Activated T-cell treated with anti-CD3 and anti-CD28 coated beads for 1 hour (primary cell): Measurements from ENCODE around the gene GINM1.

Experiments
- DNase-seq: peaks from one replicate; pipeline ENCODE4 v3.0.0-alpha.2; 2020; ENCODE audit warnings: low read depth

GINM1 gene, protein sequence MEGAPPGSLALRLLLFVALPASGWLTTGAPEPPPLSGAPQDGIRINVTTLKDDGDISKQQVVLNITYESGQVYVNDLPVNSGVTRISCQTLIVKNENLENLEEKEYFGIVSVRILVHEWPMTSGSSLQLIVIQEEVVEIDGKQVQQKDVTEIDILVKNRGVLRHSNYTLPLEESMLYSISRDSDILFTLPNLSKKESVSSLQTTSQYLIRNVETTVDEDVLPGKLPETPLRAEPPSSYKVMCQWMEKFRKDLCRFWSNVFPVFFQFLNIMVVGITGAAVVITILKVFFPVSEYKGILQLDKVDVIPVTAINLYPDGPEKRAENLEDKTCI

GRCh38 chr6:149565527-149566409 is at the start of gene GINM1:
TSS of gene GINM1 (plus strand) at chr6:149566375. CDS start at chr6:149566415, 40 bp downstream.
- DNase-seq: peak; percentile 96

GRCh38 chr6:149529650-149530049 is 36.5 kb upstream of the GINM1 start:
- no peak for DNase-seq

GRCh38 chr6:149534742-149535141 is 31.4 kb upstream of the GINM1 start:
- no peak for DNase-seq

- DNase-seq: no peak
These were observed 25.0 kb upstream of the GINM1 start for GRCh38 chr6:149541139-149541538.

GRCh38 chr6:149544646-149545257 is 21.4 kb upstream of the GINM1 start:
- DNase-seq: no peak

- peak; percentile 43 for DNase-seq
These were observed 20.9 kb upstream of the GINM1 start for GRCh38 chr6:149545258-149545753.

DNA sequence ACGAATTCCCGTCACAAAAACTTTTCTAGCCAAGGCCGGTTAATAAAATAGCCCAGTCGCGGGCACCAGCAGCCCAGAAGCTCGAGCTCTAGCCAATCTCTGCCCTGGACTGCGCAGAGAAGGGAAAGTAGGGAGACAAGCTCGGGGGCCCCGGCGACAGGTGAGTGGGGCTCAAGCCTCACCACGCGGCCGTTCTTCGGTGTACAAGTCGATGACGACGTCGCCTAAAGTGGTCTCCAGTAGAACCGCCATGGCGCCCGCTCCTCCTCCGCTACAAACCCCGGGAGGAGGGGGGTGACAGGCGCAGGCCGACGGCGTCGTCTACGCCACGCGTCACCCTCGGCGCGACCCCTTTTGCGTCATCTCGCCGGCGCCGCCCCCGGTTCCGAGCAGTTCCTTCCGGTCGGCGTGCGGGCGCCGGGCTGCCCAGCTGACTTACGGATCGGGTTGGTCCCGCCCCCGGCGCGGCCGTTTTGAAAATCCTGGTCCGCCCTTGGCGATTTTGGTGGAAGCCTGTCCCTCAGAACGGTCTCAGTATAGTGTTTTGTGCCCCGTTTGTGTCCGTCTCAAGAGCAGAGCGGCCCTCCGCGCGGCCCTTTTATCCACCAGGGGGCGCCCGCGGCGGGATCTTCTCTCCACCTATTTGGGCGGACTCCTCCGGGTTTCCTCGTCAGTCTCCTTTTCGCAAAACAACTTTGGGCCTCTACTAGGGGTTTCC is 20.3 kb upstream of the GINM1 start, which contains the start of gene PPIL4:
PPIL4 (minus strand) TSS at position 290 of the 718 bp plus-strand sequence; CDS start at position 252, 38 bp downstream.
- DNase-seq: peak; percentile 96

DNA sequence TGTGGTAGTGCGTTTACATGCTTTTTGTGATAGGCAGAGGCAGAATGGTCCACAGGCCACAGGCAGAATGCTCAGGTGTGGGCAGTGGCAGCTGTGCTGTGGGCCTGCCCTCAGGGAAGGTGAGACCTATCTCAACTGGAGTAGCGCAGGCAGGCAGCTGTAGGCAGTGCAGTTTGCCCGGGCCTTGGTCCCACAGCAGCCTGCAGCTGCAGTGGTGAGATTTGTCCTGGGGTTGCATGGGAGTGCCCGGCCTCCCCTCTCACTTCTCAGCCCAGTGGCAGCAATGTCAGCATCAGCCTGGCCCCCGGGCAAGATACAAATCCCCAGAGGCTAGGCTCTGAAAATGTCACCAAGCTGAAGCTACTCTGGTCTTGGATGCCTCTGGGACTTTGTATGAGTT is 14.3 kb upstream of the GINM1 start:
- DNase-seq: no peak

DNA sequence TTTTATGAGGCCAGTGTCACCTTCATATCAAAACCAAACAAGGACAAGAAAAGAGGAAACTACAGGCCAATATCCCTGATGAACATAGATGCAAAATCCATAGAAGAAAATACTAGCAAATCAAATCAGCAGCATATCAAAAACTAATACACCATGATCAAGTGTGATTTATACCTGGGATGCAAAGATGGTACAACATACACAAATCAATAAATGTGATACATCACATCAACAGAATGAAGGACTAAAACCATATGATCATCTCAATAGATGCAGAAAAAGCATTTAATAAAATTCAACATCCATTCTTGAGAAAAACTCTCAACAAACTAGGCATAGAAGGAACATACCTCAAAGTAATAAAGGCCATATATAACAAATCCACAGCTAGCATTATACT is 8.1 kb upstream of the GINM1 start:
- no peak for DNase-seq

- DNase-seq: no peak
These were observed 6.8 kb upstream of the GINM1 start for GRCh38 chr6:149559389-149559788.

- DNase-seq: peak; percentile 5
These were observed 5.4 kb upstream of the GINM1 start for GRCh38 chr6:149560736-149561135.

DNA sequence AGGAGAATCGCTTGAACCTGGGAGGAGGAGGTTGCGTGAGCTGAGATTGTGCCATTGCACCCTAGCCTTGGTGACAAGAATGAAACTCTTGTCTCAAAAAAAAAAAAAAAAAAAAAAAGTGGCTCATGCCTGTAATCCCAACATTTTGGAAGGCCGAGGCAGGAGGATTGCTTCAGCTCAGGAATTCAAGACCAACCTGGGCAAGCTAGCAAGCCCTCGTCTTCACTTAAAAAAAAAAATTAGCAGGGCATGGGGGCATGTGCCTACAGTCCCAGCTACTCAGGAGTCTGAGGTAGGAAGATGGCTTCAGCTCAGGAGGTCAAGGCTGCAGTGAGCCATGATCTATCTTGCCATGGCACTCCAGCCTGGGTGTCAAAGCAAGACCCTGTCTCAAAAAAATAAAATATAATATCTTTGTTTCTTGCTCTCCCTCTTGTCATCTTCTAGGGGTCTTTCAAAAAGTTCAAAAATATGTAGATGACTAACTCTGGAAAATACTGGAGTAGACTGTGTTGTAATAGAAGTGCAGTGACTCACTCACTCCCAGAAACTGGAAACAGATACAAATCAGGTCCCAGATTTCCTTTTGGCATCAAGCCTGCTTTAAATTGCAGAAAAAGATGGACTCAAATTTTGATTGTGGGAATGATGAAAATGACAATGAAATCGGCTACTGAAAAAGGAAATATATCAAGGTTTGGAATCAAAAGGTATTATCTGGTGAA is 2.8 kb upstream of the GINM1 start:
- no peak for DNase-seq

DNA sequence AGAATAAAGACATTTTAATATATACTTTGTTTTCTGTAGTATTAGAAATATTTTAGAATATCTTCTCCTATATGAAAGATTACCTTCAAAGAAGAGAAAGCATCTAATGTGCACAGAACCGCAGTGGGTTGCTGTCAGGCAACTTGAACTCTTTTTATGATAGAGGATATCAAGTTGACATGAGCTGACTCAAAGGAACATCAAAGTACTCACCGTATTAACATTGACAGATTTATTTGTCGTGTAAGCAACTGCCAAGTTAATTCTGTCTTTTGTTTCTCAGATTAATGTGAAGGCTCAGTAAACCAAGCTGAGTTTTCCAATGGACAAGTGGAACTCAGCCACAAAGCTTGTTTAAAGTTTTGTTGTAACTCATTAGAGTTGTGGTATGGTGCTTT is 2.2 kb upstream of the GINM1 start:
- no peak for DNase-seq

DNA sequence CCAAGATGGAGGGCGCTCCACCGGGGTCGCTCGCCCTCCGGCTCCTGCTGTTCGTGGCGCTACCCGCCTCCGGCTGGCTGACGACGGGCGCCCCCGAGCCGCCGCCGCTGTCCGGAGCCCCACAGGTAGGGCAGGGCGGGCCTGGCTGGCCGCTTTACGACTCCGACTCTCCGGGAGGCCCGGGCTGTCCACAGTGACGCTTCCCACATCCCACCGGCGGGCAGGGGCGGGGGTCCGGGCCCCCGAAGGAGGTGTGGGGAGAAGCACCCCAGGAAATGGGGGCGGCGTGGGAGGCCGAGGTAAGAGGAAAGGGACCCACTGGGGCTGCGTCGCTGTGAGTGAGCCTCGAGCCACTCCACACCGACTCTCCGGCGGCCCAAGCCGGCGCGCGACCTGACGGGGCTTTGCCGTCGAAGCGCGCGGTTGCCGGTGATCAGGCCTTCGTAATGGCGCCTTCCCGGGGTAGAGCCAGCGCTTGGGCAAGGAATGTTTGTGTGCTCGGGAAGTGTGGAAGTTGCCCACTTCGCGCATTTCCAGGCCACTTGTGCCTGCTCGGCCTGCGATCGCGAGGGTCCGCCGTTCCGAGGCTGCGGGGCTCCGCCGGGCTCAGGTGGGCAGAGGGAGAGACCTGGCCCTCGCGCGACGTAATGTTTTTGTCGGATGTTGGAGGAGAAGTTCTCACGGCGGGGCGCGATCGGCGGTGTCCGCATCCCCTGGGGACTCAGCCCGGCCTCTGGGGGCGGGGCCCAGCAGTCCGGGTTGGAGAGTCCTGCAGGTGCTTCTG is 427 bp downstream of the GINM1 start:
- peak; percentile 37 for DNase-seq

DNA sequence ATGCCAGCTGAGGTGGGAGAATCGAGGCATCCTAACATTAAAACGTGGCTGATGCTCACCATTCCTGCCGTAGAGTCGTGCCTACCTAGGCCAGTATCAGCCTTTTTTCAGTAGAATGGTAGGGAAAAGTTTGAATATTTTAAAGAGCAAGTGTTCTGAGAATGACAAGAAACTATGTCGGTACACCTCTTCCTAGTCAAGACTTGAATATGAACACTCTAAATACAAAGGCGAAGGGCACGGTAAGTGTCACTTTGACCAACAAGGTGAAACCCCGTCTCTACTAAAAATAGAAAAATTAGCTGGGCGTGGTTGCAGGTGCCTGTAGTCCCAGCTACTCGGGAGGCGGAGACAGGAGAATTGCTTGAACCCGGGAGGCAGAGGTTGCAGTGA is 1.0 kb downstream of the GINM1 start:
- no peak for DNase-seq

- no peak for DNase-seq
These were observed 1.9 kb downstream of the GINM1 start for GRCh38 chr6:149567945-149568585.

DNA sequence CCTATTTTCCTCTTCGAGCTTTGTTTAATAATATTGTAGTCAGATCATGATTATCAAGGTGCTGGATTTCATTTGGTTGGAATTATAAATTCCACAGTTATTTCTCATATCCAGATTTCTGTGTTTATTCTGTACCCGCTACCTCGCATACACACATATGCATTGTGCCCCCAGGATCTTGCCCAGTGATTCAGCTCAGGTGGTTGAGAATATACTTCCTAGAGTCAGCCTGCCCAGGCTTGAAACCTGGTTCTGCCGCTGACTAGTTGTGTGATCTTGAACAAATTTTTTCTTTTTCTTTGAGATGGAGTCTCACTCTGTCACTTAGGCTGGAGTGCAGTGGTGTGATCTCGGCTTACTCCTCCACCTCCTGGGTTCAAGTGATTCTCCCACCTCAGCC is 14.7 kb downstream of the GINM1 start:
- DNase-seq: no peak

- DNase-seq: no peak
These were observed 15.2 kb downstream of the GINM1 start for GRCh38 chr6:149581349-149581748.

DNA sequence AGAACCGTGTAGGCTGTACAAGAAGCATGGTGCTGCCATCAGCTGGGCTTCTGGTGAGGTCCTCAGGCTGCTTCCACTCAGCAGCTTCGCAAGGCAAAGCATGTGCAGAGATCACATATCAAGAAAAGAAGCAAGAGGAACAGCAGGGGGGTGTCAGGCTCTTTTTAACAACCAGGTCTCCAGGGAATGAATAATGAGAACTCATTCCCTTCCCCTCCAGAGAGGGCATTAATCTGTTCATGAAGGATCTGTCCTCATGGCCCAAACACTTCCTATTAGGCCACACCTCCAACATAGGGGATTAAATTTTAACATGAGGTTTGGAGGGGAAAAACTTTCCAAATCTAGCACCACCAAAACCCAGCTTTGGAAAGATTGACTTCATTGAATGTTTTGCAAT is 20.0 kb downstream of the GINM1 start:
- no peak for DNase-seq

DNA sequence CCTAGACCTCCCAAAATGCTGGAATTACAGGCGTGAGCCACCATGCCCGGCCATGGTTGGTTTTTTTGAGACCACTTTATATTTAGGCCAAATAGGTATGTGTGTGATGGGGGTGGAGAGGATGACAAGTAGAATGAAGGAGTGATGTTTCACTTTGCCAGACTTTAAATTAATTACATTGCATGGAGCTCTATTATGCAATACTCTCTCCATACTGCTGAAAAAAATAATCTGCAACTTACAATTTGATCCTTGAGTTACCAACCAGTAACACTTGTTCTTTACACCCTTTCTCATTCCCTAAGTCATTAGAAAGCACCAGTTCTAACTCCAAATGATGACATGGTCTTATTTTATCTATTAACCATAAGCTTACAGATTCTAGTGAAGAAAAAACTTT is 26.8 kb downstream of the GINM1 start:
- no peak for DNase-seq
